Gastrocnemius medialis (tissue), 4 donors: ENCODE measurements around the gene NAA10. TPM values are rescaled to one million over a fixed set of nuclear protein-coding genes. Genes with fewer than 3 reads are reported as not detected.

ENCODE experiments used
- ATAC-seq, 2 donors: fragments of 150-250 bp; one replicate each; pipeline ENCODE4 v1.9.1; 2016
- DNase-seq, 2 donors: peaks; one replicate each; pipeline ENCODE4 v3.0.0-alpha.2; 2019
- H3K27ac ChIP-seq, 4 donors: fragments of 200-600 bp; sonication (generic); 1 replicate in 1 of 4; 2 replicates in 3 of 4; pipeline ENCODE4 v1.5.1; 2016 to 2018; ENCODE audit warnings: mild to moderate bottlenecking in 2 of 4, moderate library complexity in 1 of 4
- H3K27me3 ChIP-seq, 3 donors: fragments of 200-600 bp; sonication (generic) in 2 of 3; 1 replicate in 1 of 3; 2 replicates in 2 of 3; pipeline versions ENCODE4 v1.5.1 to v1.6.0; 2016 to 2019; ENCODE audit warnings: mild to moderate bottlenecking in 1 of 3, moderate library complexity in 1 of 3
- H3K36me3 ChIP-seq, 2 donors: fragments of 200-600 bp; sonication (generic) in 1 of 2; one replicate each; pipeline ENCODE4 v1.5.1; 2017 to 2018
- H3K4me1 ChIP-seq, 2 donors: fragments of 200-600 bp; sonication (generic) in 1 of 2; one replicate each; pipeline ENCODE4 v1.5.1; 2016 to 2017; ENCODE audit warnings: mild to moderate bottlenecking in 2 of 2
- H3K4me3 ChIP-seq, 4 donors: fragments of 200-600 bp; sonication (generic) in 3 of 4; 1 replicate in 1 of 4; 2 replicates in 3 of 4; pipeline ENCODE4 v1.5.1; 2016 to 2019; ENCODE audit warnings: mild to moderate bottlenecking in 2 of 4
- H3K9me3 ChIP-seq, 3 donors: fragments of 200-600 bp; sonication (generic) in 2 of 3; 1 replicate in 1 of 3; 2 replicates in 2 of 3; pipeline ENCODE4 v1.5.1; 2016 to 2019
- POLR2A ChIP-seq, 2 donors: fragments of 450-650 bp; IDR thresholded peaks; one replicate each; pipeline ENCODE4 v1.6.1; 2017; ENCODE audit warnings: antibody characterized with exemption in 2 of 2, mild to moderate bottlenecking in 2 of 2, moderate library complexity in 2 of 2
- in situ Hi-C, 4 donors: fragments of 200-750 bp; cut with MboI; loops; one replicate each; pipeline versions ENCODE4 v1.15.0 to v1.8.0; 2017; ENCODE audit warnings: low sequenced_read_pairs in 4 of 4
- intact Hi-C: fragments of 100-400 bp; cut with DNase I; formaldehyde crosslinking; loops from one replicate; pipeline ENCODE4 v1.15.1; 2023; ENCODE audit warnings: low total_unique reads
- total RNA-seq, 4 donors: library from RNA; depleted of rRNA; stranded (reverse); fragments of >200 nt; gene quantifications; one replicate each; pipeline versions ENCODE4 v1.1.0 to v1.2.3, GENCODE V29; 2016
- TF ChIP-seq, protein P1 (sequence below), 5 experiments: fragments of 450-650 bp in 3 of 5; fragments of 200-600 bp in 2 of 5; sonication (generic) in 2 of 5; IDR thresholded peaks in 4 of 5; conservative IDR thresholded peaks in 1 of 5; 1 replicate in 4 of 5; 2 replicates in 1 of 5; pipeline ENCODE4 v1.5.1; 2016 to 2019; ENCODE audit warnings: antibody characterized with exemption in 5 of 5, mild to moderate bottlenecking in 3 of 5, moderate library complexity in 3 of 5

Gene NAA10
- total RNA-seq, 4 donors from 2014 or later, result 76.3 to 175 (median 111) TPM

DNA sequence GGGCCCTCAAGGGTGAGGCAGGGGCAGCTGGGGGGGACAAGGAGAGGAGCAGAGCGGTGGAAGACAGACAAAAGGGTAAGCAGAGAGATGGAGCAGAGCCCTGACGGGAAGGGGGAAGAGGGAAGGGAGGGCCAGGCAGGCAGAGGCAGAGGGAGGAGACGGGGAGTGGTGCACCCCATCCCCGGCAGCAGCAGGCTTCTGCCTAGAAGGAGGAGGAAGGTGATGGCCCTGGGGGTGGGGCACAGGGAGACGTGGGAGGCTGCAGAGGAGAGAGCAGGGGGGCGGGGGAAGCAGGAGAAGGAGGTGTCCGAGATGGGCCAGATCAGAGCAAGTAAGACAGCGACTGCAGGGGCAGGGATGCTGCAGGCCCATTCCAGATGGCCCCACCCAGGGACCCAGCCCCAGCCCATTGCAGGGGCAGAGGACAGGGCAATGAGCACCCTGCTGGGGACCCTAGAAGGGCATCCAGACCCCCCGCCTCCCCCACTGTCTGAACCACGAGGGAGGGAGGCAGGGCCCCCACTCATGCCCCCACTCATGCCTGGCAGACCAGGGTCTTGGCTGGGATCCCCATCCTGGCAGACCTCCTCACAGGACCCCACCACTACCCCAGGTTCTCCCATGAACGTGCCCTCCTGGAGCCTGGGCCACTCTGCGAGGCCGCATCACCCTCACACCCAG, 51.5 kb downstream of the NAA10 start:
- intact Hi-C loops (no loop called here), in situ Hi-C loops (no loop called here)
- no peaks in the 10 kb centered on the region for H3K36me3 ChIP-seq
- ATAC-seq (no peak), DNase-seq (no peak)
- peaks cover 10 to 79% (median 46%) of the 10 kb centered on the region in 3 donors for H3K27me3 ChIP-seq
- no peak overlapping the region for H3K27ac ChIP-seq
- no peaks in the 10 kb centered on the region for H3K9me3 ChIP-seq
- no peak overlapping the region for H3K4me3 ChIP-seq
- TF ChIP-seq, protein P1, sequence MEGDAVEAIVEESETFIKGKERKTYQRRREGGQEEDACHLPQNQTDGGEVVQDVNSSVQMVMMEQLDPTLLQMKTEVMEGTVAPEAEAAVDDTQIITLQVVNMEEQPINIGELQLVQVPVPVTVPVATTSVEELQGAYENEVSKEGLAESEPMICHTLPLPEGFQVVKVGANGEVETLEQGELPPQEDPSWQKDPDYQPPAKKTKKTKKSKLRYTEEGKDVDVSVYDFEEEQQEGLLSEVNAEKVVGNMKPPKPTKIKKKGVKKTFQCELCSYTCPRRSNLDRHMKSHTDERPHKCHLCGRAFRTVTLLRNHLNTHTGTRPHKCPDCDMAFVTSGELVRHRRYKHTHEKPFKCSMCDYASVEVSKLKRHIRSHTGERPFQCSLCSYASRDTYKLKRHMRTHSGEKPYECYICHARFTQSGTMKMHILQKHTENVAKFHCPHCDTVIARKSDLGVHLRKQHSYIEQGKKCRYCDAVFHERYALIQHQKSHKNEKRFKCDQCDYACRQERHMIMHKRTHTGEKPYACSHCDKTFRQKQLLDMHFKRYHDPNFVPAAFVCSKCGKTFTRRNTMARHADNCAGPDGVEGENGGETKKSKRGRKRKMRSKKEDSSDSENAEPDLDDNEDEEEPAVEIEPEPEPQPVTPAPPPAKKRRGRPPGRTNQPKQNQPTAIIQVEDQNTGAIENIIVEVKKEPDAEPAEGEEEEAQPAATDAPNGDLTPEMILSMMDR (IDR thresholded peaks at IDR 0.05 in 4 of 5, conservative IDR thresholded peaks at IDR 0.05 in 1 of 5), result no peak
- no peak for TF ChIP-seq POLR2A (IDR thresholded peaks at IDR 0.05)
- H3K4me1 ChIP-seq, result no peaks in the 10 kb centered on the region

- ATAC-seq (no peak), DNase-seq (no peak)
- intact Hi-C loops, result no loop called here
- Histone ChIP-seq H3K4me1 (no peaks in the 10 kb centered on the region), H3K27me3 (peaks cover 10 to 87% (median 47%) of the 10 kb centered on the region in 3 donors), H3K9me3 (no peaks in the 10 kb centered on the region), H3K4me3 (no peak overlapping the region), H3K36me3 (no peaks in the 10 kb centered on the region), H3K27ac (no peak overlapping the region)
- no peak for TF ChIP-seq POLR2A (IDR thresholded peaks at IDR 0.05)
- TF ChIP-seq, protein P1 (IDR thresholded peaks at IDR 0.05 in 4 of 5, conservative IDR thresholded peaks at IDR 0.05 in 1 of 5), result no peak
- in situ Hi-C loops, result no loop called here
Measured at GRCh38 chrX:153882557-153882956, 52.3 kb downstream of the NAA10 start.

DNA sequence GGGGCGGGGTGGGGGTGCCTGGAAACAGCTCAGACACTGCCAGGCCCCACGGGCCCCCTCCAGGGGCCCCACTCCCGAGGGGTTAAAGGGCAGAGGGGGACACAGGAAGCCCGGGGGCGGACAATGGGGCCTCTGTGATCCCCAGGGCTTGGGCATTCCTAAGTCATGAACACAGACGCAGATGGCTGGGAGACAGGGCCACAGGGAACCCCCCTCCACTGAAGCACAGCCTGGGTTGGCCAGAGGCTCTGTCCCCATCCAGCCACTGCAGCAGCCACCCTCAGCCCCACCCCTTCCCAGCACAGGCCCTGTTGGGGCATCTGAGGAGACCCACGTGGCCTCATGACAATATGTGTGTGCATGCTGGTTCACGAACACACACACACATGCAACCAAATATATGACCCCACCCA, 52.7 kb downstream of the NAA10 start:
- intact Hi-C loops (no loop called here), in situ Hi-C loops (no loop called here)
- ATAC-seq (no peak), DNase-seq (no peak)
- peaks cover 10 to 83% (median 43%) of the 10 kb centered on the region in 3 donors for H3K27me3 ChIP-seq
- no peak for TF ChIP-seq POLR2A (IDR thresholded peaks at IDR 0.05)
- TF ChIP-seq, protein P1 (IDR thresholded peaks at IDR 0.05 in 4 of 5, conservative IDR thresholded peaks at IDR 0.05 in 1 of 5), result no peak
- no peaks in the 10 kb centered on the region for H3K9me3 ChIP-seq
- no peaks in the 10 kb centered on the region for H3K36me3 ChIP-seq
- H3K27ac ChIP-seq, result no peak overlapping the region
- H3K4me1 ChIP-seq, result no peaks in the 10 kb centered on the region
- no peak overlapping the region for H3K4me3 ChIP-seq

- Histone ChIP-seq H3K27me3 (peaks cover 10 to 81% (median 38%) of the 10 kb centered on the region in 3 donors), H3K4me3 (no peak overlapping the region), H3K27ac (no peak overlapping the region), H3K36me3 (no peaks in the 10 kb centered on the region), H3K9me3 (no peaks in the 10 kb centered on the region), H3K4me1 (no peaks in the 10 kb centered on the region)
- no peak for ATAC-seq
- intact Hi-C loops, result no loop called here
- TF ChIP-seq, protein P1 (IDR thresholded peaks at IDR 0.05 in 4 of 5, conservative IDR thresholded peaks at IDR 0.05 in 1 of 5), result no peak
- TF ChIP-seq POLR2A (IDR thresholded peaks at IDR 0.05), result no peak
- DNase-seq, result no peak
- in situ Hi-C loops, result no loop called here
Measured at GRCh38 chrX:153881281-153881680, 53.6 kb downstream of the NAA10 start.

GRCh38 chrX:153880440-153880815, 54.4 kb downstream of the NAA10 start:
- ATAC-seq, result no peak
- in situ Hi-C loops (no loop called here), intact Hi-C loops (no loop called here)
- H3K27ac ChIP-seq, result no peak overlapping the region
- H3K36me3 ChIP-seq, result no peaks in the 10 kb centered on the region
- no peak overlapping the region for H3K4me3 ChIP-seq
- H3K9me3 ChIP-seq, result no peaks in the 10 kb centered on the region
- TF ChIP-seq, protein P1 (IDR thresholded peaks at IDR 0.05 in 4 of 5, conservative IDR thresholded peaks at IDR 0.05 in 1 of 5), result no peak
- TF ChIP-seq POLR2A (IDR thresholded peaks at IDR 0.05), result no peak
- peaks cover 10 to 79% (median 35%) of the 10 kb centered on the region in 3 donors for H3K27me3 ChIP-seq
- no peak for DNase-seq
- H3K4me1 ChIP-seq, result no peaks in the 10 kb centered on the region
